Germinal center (tissue), 1 donor: ENCODE results near the gene IMMP2L.

Source experiments
- DNase-seq: peaks from one replicate; pipeline ENCODE4 v3.0.0; 2012; ENCODE audit warnings: mixed read lengths, low spot score

IMMP2L gene

DNA sequence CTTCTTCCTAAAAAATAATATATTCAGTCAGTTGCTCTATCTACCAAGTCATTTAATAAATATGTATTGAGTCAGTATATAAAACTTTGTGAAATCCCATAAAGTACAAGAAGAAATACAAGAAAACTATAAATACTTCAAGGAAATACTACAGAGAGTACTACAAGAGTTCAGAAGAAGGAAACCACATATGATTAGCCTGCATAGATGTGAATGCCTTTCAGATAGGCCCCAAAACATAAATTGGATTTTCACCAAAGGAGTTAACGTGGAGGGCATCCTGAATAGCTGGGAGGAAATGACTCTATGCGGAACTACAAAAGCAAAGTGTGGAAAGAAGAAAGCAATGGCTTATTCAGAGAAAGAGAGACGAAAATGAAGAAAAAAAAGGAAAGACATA, 351.3 kb downstream of the IMMP2L start:
- no peak for DNase-seq

DNA sequence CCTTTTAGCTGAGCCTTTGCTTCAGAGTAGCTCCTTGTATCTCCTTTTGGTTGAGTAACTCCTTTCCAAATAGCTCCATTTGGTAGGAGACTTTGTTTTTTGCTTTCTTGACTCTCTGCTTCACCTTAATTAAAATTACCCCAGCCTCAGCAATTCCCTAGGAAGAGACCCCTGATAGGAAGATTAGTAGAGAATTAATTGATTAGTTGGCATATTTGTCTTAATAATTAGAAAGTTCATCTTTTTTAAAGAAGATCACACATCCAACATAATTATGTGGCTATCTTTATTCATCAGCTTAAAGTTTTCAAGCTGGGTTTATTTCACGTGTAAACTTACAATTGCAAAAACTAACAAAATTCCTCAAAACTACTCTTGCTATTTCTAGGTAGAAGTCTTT, 352.2 kb downstream of the IMMP2L start:
- DNase-seq = no peak

DNA sequence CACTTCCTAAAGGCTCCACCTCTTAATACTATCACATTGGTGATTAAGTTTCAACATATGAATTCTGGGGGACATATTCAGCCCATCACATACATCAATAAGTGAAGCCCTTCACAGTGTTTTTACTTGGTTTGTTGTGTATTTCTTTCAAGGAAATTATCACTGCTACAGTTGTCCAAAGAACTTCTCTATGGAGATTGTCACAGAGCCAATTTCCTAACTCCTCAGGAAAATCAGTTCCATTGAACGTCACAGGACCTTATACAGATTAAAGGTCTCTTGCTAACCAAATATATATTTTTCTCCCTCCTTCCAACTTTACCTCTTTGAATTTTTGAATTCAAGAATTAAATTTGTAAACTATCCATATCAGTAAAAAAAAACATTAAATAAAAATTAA, 357.0 kb downstream of the IMMP2L start:
- DNase-seq = no peak

DNA sequence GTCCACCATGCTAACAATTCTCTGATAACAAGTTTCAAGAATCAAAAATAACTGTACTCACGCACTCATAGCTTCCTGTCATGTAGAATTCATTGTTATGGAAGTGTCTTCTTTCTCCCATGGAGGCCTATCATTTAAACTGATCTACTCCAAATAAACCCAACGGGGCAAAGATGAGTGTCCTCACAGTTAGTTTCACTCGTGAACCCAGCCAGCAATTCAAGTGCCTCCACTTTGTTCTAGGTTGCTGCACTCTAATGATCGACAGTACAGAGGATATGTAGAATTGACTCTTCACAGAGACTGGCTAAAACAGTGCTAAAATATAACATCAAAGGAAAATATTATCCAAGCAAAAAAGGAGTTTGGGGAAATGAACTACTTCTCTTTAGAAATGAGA, 360.0 kb downstream of the IMMP2L start:
- DNase-seq = no peak

DNA sequence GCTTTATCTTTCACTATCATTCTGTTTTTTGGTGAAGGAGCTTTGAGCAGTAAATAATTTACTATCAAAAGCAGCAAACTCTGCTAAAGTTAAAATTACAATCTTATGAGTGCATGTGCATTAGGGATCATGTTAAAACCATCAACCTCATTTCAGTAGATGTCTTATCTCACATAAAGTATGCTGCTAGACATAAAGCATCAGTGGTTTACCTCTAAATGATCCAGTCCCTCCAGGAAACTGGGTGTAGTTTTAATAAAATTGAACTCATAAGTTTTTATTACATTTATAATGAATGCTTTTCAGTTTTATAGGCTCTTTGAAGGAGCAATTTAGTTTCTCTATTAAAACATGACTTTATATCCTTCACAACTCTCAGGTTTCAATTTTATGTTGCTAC, 362.6 kb downstream of the IMMP2L start:
- DNase-seq = no peak

DNA sequence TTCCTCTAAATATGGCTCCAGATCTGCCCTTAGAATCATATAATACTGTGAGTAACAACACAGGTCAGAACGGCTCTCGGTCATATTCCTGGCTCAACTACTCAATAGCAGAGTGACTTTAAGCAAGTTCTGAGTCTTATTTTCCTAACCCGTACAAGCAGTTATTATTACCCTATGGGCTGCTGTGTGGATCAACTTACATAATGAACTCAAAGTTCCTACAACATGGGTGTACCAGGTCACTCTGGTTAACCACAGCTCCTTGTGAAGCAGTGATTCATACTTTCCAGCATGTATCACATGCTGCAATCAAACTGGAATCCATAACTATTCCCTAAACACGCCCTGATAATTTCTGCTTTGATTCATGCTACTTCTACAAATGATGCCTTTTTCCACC, 364.0 kb downstream of the IMMP2L start:
- DNase-seq = no peak

DNA sequence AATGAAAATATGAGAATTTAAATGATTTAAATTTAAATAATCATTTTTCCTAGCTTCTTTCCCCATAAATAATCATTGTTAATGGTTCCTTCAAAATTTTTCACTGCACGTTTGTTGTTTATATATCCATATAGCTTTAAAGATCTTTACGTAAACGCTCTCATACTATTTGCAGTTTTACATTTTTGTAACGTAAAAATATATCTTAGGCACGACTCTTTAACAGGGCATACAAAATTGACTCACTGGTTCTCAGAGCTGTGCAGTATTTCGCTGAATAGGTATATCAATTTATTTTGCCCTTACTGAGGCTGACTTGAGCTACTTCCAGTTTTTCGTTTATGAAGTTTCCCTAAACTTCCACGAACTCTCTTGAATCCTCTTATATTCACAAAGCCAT, 365.6 kb downstream of the IMMP2L start:
- no peak for DNase-seq

DNA sequence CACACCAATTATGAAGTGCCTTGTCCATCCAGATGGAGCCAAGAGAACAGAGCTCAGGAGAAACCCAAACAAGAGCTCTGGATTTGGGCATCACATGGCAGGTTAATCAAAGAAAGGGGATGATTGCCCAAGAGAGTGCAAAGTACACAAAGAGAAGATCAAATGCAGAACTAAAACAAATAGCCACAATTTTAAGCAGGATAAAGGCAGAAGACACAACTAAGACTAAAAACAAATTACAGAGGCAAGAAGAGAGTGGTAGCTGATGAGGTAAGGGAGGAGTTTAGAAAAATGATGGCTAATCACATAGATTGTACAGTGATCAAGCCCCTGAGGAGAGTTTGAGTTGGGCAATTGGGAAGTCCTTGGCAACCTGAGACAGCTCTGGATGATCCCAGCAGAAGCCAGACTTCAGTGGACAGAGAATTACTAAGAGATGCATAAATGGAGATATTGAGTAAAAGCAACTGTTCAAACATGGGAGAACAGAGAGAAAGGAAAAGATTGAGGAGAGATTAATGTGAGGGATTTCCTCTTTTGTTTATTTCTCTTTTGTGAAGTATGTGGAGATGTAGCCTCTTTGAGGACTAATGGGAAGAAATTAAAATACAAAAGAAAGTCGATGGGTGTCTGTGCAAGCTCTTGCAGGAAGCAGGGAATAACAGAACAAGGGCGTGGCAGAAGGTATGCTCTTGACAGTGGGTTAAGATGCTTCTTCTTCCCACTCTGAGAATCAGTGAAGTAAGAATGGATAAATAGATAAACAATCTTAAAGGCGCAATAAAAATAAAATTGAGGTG, 369.5 kb downstream of the IMMP2L start:
- DNase-seq = no peak

DNA sequence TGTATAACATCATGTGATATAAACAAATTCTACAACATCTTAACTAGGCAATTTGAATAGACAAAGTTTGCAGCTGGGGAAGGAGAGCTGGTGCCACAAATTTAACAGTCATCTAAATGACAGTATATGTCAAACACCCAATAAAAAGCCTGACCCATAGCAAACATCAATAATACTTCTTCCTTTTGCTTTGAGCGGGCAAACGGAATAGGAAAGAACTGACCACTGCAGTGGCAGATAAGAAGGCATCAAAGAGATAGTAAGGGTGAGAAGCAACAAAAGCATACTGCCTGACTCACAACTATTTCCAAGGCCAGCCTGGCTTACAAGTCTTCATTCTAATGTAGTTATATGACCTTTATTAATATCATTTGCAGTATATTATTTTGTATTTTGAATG, 371.5 kb downstream of the IMMP2L start:
- no peak for DNase-seq

DNA sequence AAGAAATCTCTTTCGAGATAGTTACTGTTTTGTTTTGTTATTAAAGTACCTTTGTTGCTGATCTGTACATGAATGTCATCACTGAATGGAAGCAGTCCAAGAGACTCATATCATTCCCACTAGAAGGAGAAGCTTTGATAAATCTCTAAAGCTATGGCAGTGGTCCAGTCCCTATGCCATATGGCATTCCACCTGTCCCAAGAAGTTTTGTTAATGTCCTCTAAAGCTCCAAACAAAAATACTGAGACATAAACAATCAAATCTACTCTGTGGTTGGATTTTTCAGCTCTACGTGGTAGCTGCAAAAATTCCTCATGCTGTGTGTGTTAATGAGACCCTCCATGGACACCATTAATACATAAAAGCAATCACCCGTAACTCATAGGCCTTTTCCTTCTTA, 377.3 kb downstream of the IMMP2L start:
- no peak for DNase-seq

DNA sequence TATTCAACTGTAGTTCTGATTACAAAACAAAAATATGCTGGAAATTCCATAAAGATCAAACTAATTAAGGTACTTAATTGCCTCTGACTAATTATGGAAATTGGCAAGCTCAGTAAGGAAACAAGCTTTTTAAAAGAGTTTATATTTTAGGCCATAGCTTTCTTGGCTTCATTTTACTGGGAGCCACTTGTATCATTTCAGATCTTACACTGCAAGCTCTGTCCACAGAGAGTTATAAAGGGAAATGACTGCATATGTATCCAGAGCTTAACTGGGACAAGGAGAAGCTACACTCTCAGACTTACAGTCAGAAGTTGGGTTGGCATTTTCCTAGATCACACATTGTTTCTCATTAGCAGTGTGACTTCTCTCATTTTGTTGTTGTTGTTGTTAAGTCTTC, 379.0 kb downstream of the IMMP2L start:
- no peak for DNase-seq

DNA sequence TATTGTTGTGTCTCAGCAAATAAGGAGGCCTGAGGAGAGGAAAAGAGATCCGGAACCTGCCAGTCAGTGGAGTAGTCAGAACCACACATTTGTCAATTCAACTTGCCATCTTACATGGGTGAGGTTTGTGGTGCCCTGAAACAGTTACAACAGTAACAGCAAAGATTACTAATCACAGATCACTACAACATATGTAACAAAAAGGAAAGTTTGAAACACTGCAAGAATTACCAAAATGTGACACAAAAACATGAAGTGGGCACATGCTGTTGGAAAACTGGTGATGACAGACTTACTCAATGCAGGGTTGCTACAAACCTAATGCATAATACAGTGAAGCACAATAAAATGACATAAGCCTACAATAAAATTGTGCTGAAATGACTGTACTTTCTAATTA, 382.0 kb downstream of the IMMP2L start:
- no peak for DNase-seq

DNA sequence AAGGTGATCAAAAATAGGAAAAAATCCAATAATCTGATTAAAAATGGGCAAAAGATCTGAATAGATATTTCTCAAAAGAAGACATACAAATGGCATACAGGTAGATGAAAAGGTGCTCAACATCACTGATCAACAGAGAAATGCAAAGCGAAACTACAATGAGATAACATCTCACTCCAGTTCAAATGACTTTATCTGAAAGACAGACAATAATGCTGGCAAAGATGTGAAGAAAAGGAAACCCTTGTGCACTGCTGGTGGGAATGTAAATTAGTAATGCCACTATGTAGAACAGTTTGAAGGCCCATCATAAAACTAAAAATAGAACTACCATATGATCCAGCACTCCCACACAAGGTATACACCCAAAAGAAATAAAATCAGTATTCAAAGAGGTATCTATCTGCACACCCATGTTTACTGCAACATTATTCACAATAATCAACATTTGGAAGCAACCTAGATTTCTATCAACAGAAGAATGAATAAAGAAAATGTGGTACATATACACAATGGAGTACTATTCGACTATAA, 386.3 kb downstream of the IMMP2L start:
- no peak for DNase-seq

DNA sequence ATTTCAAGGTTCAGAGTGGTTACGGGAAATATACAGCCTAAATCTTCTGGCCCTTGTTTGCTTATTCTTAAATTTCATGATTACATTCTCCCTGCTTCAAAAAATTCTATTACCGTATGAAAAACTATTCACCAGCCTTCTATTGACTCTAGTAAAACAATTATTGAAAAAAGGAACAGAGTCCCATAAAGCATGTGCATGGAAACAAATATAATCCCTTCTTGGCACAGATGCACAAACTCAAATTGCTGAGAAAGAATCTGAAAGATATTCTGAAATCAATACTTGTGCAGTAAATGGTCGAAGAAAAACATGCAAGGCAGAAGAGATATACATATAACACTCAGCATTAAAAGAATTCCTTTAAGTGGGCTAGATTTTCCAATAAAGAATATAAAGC, 387.8 kb downstream of the IMMP2L start:
- DNase-seq = no peak

DNA sequence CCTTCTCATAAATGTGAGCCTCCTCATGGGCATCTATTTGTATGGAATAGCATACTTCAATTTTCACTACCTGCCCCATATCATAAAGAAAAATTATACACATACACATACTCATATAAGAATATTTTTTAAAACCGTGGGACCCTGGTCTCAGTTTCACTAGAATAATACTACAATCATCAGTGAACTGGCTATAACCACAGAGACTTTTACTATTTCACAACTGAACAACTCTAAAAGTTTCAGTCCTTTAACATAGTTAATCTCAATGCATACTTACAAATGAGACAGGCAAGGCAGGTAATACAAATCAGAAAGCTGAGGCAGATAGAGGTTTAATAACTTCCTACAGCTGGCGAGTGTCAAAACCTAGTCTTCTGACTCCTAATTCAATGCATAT, 388.3 kb downstream of the IMMP2L start:
- DNase-seq = no peak

DNA sequence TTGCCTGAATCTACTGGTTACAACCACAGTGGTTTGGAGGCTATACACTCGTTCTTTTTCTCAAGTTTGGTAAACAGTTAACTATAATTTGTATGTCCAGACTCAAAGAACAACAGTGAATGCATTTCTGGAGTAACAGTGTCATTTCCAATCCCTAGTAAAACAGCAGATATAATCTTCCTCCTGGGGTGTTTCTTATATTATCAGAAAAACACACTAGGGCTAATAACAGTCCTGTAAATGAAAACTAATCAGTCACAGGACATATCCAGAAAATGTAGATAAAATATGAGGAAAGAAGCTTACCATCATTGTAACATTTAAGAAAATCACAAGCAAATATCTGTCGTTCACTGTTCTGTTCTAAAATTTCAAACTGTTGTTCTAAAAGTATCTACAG, 388.8 kb downstream of the IMMP2L start:
- DNase-seq = no peak

DNA sequence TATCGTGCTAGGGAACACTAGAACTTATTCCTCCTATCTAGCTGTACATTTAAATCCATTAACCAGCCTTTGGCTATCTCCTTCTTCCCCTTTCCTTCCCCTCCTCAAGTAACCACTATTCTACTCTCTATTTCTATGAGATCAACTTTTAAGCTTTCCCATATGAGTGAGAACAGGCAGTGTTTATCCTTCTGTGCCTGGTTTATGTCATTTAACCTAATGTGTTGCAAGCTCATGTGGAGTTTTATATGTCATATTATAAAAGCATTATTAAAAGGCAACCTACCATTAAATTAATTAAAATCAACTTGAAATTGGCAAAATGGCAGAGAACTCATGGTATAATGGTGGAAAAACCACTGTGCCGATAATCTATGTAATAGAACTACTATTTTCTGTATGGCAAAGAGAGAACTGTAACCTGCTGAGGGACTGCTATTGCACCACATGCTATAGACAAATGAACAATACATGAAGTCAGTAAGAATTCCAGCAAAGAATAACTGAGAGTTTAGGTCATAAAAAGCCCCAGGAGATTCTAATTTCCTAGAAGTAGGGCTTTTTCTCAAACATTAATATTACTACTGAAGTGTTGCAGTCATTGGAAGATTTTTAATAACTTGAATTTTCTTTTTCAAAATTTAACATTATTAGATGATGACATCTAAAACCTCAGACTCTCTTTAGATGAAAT, 389.6 kb downstream of the IMMP2L start:
- no peak for DNase-seq

DNA sequence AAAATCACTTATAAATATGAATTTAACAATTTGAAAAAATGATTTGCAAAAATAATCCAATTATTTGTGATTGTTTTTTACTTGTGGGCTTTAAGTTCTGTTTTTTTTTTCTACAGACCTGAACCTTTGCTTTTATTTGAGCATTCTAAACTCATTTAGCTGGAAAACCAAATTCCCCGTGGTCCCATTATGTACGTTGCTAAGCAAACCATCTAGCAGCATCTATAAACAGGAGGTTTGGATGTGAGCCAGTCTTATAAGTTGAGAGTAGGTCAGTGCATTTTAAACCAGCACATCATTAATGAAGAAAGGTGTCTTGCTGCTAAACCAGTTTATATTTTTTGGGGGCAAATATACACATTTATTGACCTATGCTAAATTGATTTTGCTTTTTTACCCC, 394.1 kb downstream of the IMMP2L start:
- no peak for DNase-seq

DNA sequence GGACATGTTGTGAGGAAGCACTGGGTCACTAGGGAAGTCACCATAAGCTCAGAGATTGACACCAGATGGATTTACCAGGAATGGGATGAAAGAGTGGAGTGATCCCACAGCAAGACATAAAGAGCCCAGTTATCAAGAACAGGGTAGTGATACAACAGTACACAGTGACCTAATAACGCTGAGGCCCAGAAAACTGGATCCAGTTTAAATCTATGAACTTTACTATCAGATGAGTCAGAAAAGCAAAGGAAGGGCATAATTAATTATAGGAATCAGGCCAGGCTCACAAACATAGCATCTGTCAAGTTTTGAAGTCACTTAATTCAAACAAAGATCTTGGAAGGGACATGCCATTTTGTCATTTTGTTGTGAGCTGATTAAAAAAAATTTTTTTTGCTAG, 397.9 kb downstream of the IMMP2L start:
- no peak for DNase-seq

DNA sequence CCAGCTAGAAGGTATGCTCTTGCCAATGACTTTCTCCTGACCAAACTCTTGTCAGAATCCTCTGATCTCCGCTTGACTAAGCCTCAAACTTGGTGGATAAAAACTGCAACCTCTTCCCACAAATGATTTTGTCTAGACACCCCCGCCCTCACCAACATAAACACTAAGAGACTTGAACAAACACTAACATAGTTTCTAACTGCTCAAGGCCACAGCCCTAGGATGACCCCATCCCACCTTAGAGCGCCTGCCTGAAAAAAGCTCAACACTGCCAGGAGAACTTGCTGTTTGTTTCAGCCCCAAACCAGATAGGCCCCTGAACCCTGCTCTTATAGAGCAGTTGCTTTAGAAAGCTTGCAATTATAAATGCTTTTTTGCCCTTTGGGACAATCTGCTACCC, 399.6 kb downstream of the IMMP2L start:
- no peak for DNase-seq

DNA sequence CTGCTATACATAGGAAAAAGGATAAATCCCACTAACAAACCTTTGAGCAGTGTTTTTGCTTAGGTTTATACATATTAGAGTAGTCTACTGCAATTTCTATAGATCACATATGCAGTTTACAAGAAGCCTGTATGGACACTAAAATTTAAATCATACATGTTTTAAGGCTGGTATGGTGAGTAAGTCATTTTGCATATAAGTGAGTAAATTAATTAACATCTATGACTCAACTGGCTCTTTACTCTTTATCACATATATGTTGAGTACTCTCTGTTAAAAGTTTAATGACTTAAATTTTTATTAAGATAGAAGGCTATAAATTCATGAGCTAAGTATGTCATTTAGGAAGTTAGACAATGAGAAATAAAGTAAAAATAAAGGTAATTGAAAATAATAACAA, 402.0 kb downstream of the IMMP2L start:
- DNase-seq = no peak

DNA sequence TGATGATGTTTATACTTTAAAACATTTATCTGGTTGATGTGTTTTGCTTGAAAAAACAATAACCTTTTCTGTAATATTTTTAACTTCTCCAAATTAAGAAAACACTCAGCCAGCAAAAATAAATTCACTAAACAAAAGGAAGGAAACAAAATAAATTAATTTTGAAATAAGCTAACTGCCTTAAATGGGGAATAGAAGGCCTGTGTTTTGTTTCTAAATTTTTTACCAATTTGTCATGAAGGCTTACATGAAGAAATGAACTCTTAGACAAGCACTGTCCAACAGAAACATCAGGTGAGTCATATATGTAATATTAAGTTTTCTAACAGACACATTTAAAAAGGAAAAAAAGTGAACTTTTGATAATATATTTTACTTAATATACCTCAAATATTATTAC, 402.9 kb downstream of the IMMP2L start:
- no peak for DNase-seq

DNA sequence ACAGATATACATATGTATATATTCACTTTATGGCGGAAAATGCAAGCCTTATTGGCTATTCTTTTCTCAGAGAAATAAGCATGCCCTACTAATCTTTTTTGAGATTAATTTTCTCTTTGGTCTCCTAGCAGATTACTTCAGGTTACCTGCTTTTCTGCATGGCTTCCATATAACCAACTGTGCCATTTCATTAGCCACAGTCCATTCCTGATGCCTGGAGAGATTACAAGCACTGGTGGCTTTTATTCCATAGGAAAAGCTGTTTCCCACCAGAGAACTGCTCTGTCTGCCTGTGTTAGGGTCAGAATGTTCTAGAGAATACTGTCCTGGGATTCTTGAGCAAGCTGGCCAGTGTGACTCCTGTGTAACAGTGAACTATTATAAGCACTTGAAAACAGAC, 411.6 kb downstream of the IMMP2L start:
- DNase-seq = no peak
